Stomach (tissue), 9 donors: Measurements from ENCODE around the gene MALT1. TPM values are rescaled to one million over a fixed set of nuclear protein-coding genes. Genes with fewer than 3 reads are reported as not detected.
A peak's percentile ranks its signal among the peaks of the same experiment; 100 is the strongest.

ENCODE experiments used
- DNase-seq, 2 donors: peaks; one replicate each; pipeline versions ENCODE4 v3.0.0 to v3.0.0-alpha.2; 2013 to 2019
- H3K27ac ChIP-seq, 5 donors: fragments of 200-600 bp in 4 of 5; sonication (generic) in 4 of 5; one replicate each; pipeline ENCODE4 v1.5.1; 2013 to 2019; ENCODE audit warnings: mild to moderate bottlenecking in 1 of 5, moderate library complexity in 1 of 5
- H3K27me3 ChIP-seq, 3 donors: fragments of 200-600 bp; sonication (generic); one replicate each; pipeline ENCODE4 v1.5.1; 2017 to 2019; ENCODE audit warnings: mixed run types in 1 of 3
- H3K36me3 ChIP-seq, 4 donors: fragments of 200-600 bp; sonication (generic); 1 replicate in 3 of 4; 2 replicates in 1 of 4; pipeline ENCODE4 v1.5.1; 2016 to 2019
- H3K4me1 ChIP-seq, 4 donors: fragments of 200-600 bp; sonication (generic); one replicate each; pipeline ENCODE4 v1.5.1; 2016 to 2019
- H3K4me3 ChIP-seq, 4 donors: fragments of 200-600 bp; sonication (generic) in 3 of 4; one replicate each; pipeline ENCODE4 v1.5.1; 2016 to 2019; ENCODE audit warnings: mild to moderate bottlenecking in 1 of 4
- H3K9me3 ChIP-seq, 4 donors: fragments of 200-600 bp; sonication (generic); one replicate each; pipeline ENCODE4 v1.5.1; 2016 to 2019
- CTCF ChIP-seq, 7 experiments: fragments of 450-650 bp in 4 of 7; fragments of 200-600 bp in 3 of 7; sonication (generic) in 3 of 7; IDR thresholded peaks; one replicate each; pipeline ENCODE4 v1.5.1; 2016 to 2019; ENCODE audit warnings: antibody characterized with exemption in 7 of 7, control low read depth in 2 of 7, mild to moderate bottlenecking in 1 of 7
- EP300 ChIP-seq: sonication (generic); formaldehyde crosslinking; IDR thresholded peaks from one replicate; pipeline ENCODE4 v1.6.1; 2017; ENCODE audit warnings: antibody characterized with exemption
- POLR2A ChIP-seq, 4 donors: fragments of 450-650 bp; IDR thresholded peaks; one replicate each; pipeline ENCODE4 v1.6.1; 2016; ENCODE audit warnings: antibody characterized with exemption in 4 of 4, control low read depth in 2 of 4, mild to moderate bottlenecking in 1 of 4, moderate library complexity in 1 of 4
- POLR2AphosphoS5 ChIP-seq, 3 donors: sonication (generic); formaldehyde crosslinking; IDR thresholded peaks; one replicate each; pipeline ENCODE4 v1.6.1; 2016; ENCODE audit warnings: antibody characterized with exemption in 3 of 3
- WGBS, 5 donors: extraction: QIAGEN DNeasy Blood & Tissue Kit in 3 of 5; methylation state at CpG; one replicate each; pipeline versions ENCODE4 v1.1.5 to v1.1.7; 2013 to 2018; 5-methylcytosine and 5-hydroxymethylcytosine counted together
- intact Hi-C: fragments of 100-400 bp; cut with DNase I; formaldehyde crosslinking; loops from one replicate; pipeline ENCODE4 v1.15.1; 2023; ENCODE audit warnings: low total_unique reads
- polyA plus RNA-seq, 3 donors: library from polyadenylated mRNA; stranded (reverse); fragments of 200-250 nt; gene quantifications; one replicate each; pipeline ENCODE4 v1.2.3, GENCODE V29; 2013
- total RNA-seq, 5 donors: library from RNA; depleted of rRNA; stranded (reverse); fragments of >200 nt; gene quantifications; one replicate each; pipeline versions ENCODE4 v1.1.0 to v1.2.3, GENCODE V29; 2014 to 2016
- donor health status: healthy with polysubstance abuse.
- donor health status: Bipolar disorder and iron deficiency.
- donor health status: healthy.

The MALT1 gene
- total and polyA plus RNA-seq, 8 donors: 4.9 to 85.7 (median 13.8) TPM

DNA sequence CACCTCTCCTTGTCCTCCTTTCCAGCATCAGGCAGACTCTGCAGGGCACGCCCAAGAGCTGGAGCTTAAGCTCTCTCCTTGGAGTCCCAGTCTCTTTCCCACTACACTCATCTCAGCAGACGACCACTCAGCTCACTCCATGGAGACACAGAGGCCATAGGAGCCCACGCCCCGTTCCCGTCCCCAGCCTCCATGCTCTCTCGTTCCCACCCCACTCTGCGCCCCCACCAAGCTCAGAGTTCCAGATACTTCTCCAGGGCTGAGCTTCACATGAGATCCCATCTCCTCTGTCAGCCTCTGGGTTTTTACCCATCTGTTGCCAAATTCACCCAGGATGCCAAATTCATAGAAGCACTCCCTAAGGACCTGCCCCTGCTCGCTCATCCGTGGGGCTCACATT lies 87.3 kb downstream of the MALT1 start:
- Histone ChIP-seq H3K36me3 (no peaks in the 10 kb centered on the region), H3K4me1 (peaks cover 0 to 13% (median 9%) of the 10 kb centered on the region in 4 donors), H3K27me3 (peaks cover 0 to 12% (median 0%) of the 10 kb centered on the region in 3 donors), H3K4me3 (no peak overlapping the region), H3K9me3 (no peaks in the 10 kb centered on the region), H3K27ac (no peak overlapping the region)
- TF ChIP-seq POLR2AphosphoS5 (IDR thresholded peaks at IDR 0.05) (no peak), POLR2A (IDR thresholded peaks at IDR 0.05) (no peak), CTCF (IDR thresholded peaks at IDR 0.05) (no peak), EP300 (no peak)
- DNase-seq: no peak
- intact Hi-C loops: no loop called here
- 82 to 91% (median 88%) methylated on average over 9 of the region's 9 CpGs for WGBS, 5 donors

DNA sequence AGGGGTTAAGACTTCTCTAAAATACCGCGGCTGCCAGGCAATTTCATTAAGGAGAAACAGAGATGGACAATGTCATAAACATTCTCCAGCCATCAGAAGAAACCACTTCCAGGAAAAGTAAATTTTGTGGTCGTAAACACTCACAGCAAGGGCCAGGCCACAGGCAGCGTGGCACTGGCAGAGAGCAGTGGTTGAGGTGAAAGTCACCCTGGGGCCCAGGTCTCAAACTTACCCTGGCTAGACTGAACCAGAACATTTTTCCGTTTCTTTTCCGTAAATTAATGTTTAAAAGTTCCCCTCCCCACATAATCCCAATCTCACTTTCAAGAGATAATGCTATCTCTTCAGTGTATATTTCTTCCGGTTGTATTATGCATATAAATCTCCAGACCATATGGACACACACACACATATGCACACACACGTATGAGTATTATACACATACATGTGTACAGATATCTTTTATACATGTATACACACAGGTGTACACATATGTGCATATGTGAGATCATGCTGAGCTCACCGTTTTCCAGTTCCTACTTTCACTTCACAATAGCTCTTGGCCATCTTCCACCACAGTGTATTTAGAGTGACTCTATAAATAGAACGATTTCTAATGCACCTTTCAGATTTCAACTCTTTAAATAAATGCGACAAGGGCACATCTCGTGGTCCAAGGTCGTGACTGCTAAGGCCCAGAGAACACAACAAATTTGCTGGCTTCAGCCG lies 90.1 kb downstream of the MALT1 start:
- Histone ChIP-seq H3K4me3 (no peak overlapping the region), H3K9me3 (no peaks in the 10 kb centered on the region), H3K27ac (peak overlapping the region in 3 of 5 donors; percentile 26 to 55 (median 50)), H3K4me1 (peaks cover 0 to 19% (median 10%) of the 10 kb centered on the region in 4 donors), H3K27me3 (peaks cover 0 to 19% (median 0%) of the 10 kb centered on the region in 3 donors), H3K36me3 (no peaks in the 10 kb centered on the region)
- 30 to 46% (median 33%) methylated on average over 14 of the region's 14 CpGs for WGBS, 5 donors
- DNase-seq: peak; percentile 52 to 57
- TF ChIP-seq POLR2A (IDR thresholded peaks at IDR 0.05) (no peak), POLR2AphosphoS5 (IDR thresholded peaks at IDR 0.05) (no peak), EP300 (no peak), CTCF (IDR thresholded peaks at IDR 0.05) (no peak)
- intact Hi-C loops: loop anchor here (5.0 to 10.0 kb wide), 2 partner anchors 97 to 234 kb away; no protein-coding TSS in a partner anchor

GRCh38 chr18:58761970-58762780 lies 90.9 kb downstream of the MALT1 start:
- no peaks in the 10 kb centered on the region for H3K36me3 ChIP-seq
- intact Hi-C loops: loop anchor here (5.0 to 10.0 kb wide), 2 partner anchors 97 to 235 kb away; no protein-coding TSS in a partner anchor
- peak overlapping the region in 2 of 5 donors; percentile 50 to 55 for H3K27ac ChIP-seq
- 88 to 93% (median 90%) methylated on average over 10 to 15 of the region's 15 CpGs for WGBS, 5 donors
- TF ChIP-seq POLR2A (IDR thresholded peaks at IDR 0.05): no peak
- TF ChIP-seq POLR2AphosphoS5 (IDR thresholded peaks at IDR 0.05): no peak
- no peak for TF ChIP-seq CTCF (IDR thresholded peaks at IDR 0.05)
- no peak for TF ChIP-seq EP300
- no peaks in the 10 kb centered on the region for H3K9me3 ChIP-seq
- no peak for DNase-seq
- H3K27me3 ChIP-seq: peaks cover 0 to 22% (median 0%) of the 10 kb centered on the region in 3 donors
- peaks cover 0 to 19% (median 10%) of the 10 kb centered on the region in 4 donors for H3K4me1 ChIP-seq
- H3K4me3 ChIP-seq: no peak overlapping the region

DNA sequence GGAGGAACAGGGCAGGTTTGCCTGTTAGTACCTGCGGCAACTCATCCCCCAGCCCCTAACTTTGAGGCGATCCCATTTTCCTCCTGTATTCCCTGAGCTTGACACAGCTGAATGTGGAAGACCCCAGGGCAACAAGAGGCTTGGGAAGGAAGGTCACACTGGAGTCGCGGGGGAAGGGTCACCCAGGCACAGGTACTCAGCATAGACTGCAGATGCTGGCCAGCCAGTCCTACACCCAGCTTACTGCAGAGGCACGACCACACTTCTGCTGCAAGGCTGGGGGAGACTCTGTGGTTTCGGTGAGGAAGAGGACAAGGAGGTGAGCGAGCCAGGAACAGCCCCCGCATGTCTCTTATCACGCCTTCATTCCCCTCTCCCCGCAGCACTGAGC lies 91.5 kb downstream of the MALT1 start:
- DNase-seq: no peak
- H3K36me3 ChIP-seq: no peaks in the 10 kb centered on the region
- no peak overlapping the region for H3K4me3 ChIP-seq
- peaks cover 0 to 19% (median 10%) of the 10 kb centered on the region in 4 donors for H3K4me1 ChIP-seq
- H3K27ac ChIP-seq: no peak overlapping the region
- no peak for TF ChIP-seq POLR2A (IDR thresholded peaks at IDR 0.05)
- no peak for TF ChIP-seq POLR2AphosphoS5 (IDR thresholded peaks at IDR 0.05)
- no peak for TF ChIP-seq EP300
- no peak for TF ChIP-seq CTCF (IDR thresholded peaks at IDR 0.05)
- WGBS, 5 donors: 81 to 94% (median 89%) methylated on average over 10 of the region's 10 CpGs
- no peaks in the 10 kb centered on the region for H3K9me3 ChIP-seq
- intact Hi-C loops: loop anchor here (5.0 to 10.0 kb wide), 2 partner anchors 98 to 235 kb away; no protein-coding TSS in a partner anchor
- peaks cover 0 to 24% (median 0%) of the 10 kb centered on the region in 3 donors for H3K27me3 ChIP-seq
